ENCODE measurements around the gene AK1. TPM values are rescaled to one million over a fixed set of nuclear protein-coding genes. Genes with fewer than 3 reads are reported as not detected.
"Not testable (repeated sequence)": the region's sequence is repeated elsewhere in the genome, so short reads cannot be mapped to it uniquely, and the experiment has no call there.

AK1 gene
- total and polyA plus RNA-seq, 2 donors = 6.6 to 66.2 TPM

GRCh38 chr9:127850286-127850830 is 27.1 kb downstream of the AK1 start:
- Histone ChIP-seq H3K4me1 (ENCODE audit: control insufficient read depth in 2 of 2, insufficient read depth in 2 of 2, low read length in 2 of 2) (peaks cover 13 to 17% of the 10 kb centered on the region in 2 donors), H3K36me3 (ENCODE audit: control insufficient read depth in 2 of 2, insufficient read depth in 2 of 2, low read length in 1 of 2) (peaks cover 0 to 4% of the 10 kb centered on the region in 2 donors), H3K27ac (ENCODE audit: low read depth in 1 of 2, low read length in 1 of 2) (no peak overlapping the region), H3K4me3 (ENCODE audit: low read length in 2 of 2) (no peak overlapping the region), H3K9me3 (ENCODE audit: control insufficient read depth in 2 of 2, insufficient read depth in 1 of 2, low read length in 1 of 2) (peaks cover 6 to 21% of the 10 kb centered on the region in 2 donors), H3K27me3 (ENCODE audit: control insufficient read depth in 2 of 2, insufficient read depth in 1 of 2, low read length in 1 of 2) (no peaks in the 10 kb centered on the region)
- DNase-seq (ENCODE audit: low read depth in 6 of 9, low spot score in 9 of 9) = no peak
- 98% methylated on average over 17 of the region's 17 CpGs for WGBS

DNA sequence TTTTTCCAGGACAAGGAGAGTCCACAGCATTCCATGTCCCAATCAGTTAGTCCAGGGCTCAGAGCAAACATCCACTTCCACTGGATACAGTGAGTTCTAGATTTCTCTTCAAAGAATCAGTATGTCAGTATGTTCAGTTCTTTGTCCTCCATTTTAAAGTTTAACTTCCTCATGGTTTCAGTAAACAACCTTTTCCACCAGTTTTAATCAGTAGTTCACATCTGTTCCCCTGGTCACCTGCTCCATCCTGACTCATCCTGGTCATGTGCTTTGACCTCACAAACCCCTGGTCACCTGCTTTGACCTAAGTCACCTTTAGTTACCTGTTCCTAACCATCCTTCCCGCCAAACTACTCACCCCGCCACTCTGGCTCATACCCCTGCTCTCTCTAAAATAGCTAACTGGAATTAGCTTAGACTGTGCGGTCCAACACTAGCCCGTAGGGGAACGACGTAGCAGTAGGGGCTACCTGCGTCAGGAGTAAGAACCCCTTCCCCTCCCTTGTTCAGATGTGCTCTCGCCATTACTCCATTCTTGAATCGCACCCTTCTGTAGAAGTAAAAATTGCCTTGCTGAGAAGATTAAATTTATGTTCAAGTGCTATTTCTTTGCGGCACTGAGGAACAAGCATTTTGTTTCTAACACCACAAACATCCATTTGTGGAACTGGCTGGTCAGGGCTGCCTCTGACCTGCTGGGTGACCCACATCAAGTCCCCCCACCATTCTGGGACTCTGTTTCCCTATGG is 28.5 kb downstream of the AK1 start:
- DNase-seq (ENCODE audit: low read depth in 6 of 9, low spot score in 9 of 9) = no peak
- Histone ChIP-seq H3K4me3 (ENCODE audit: low read length in 2 of 2) (no peak overlapping the region), H3K27me3 (ENCODE audit: control insufficient read depth in 2 of 2, insufficient read depth in 1 of 2, low read length in 1 of 2) (no peaks in the 10 kb centered on the region), H3K4me1 (ENCODE audit: control insufficient read depth in 2 of 2, insufficient read depth in 2 of 2, low read length in 2 of 2) (peaks cover 3 to 9% of the 10 kb centered on the region in 2 donors), H3K9me3 (ENCODE audit: control insufficient read depth in 2 of 2, insufficient read depth in 1 of 2, low read length in 1 of 2) (peaks cover 6 to 21% of the 10 kb centered on the region in 2 donors), H3K27ac (ENCODE audit: low read depth in 1 of 2, low read length in 1 of 2) (no peak overlapping the region), H3K36me3 (ENCODE audit: control insufficient read depth in 2 of 2, insufficient read depth in 2 of 2, low read length in 1 of 2) (peaks cover 0 to 4% of the 10 kb centered on the region in 2 donors)
- 89% methylated on average over 10 of the region's 10 CpGs for WGBS

DNA sequence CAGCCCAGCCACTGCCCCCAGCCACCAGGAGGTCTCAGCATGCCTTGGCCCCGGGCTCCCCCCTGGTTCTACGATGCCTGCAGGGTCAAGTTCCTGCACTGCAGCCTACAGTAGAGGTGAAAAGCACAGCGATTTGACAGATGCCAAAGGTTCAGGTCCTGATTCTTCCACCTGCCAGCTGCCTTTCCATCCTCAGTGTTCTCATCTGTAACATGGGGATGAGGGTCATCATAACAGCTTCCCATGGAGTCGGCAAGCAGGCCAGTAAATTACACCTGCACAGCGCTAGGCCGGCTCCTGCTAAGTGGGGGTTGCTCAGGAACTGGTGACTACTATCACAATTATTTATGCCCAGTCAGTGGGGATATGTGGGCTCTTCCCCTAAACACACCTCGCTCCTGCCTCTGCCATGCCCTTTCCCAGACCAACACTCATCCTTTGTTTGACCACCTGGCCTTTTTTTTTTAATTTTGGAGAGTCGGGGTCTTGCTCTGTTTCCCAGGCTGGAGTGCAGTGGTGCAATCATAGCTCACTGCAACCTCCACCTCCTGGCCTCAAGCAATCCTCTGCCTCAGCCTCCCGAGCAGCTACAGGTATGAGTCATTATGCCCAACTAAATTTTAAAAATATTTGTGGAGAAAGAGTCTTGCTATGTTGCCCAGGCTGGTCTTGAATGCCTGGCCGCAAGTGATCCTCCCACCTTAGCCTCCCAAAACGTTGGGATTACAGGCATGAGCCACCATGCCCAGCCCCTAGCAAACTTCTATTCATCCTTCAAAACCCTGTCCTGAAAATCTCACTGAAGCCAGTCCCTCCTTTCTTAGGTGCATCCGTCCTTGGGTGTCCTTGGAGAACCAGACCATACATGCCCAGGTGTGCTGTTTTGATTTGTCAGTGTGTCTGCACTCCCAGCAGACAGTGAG is 29.4 kb downstream of the AK1 start:
- Histone ChIP-seq H3K36me3 (ENCODE audit: control insufficient read depth in 2 of 2, insufficient read depth in 2 of 2, low read length in 1 of 2) (peaks cover 0 to 4% of the 10 kb centered on the region in 2 donors), H3K9me3 (ENCODE audit: control insufficient read depth in 2 of 2, insufficient read depth in 1 of 2, low read length in 1 of 2) (peaks cover 6 to 21% of the 10 kb centered on the region in 2 donors), H3K4me3 (ENCODE audit: low read length in 2 of 2) (no peak overlapping the region), H3K27me3 (ENCODE audit: control insufficient read depth in 2 of 2, insufficient read depth in 1 of 2, low read length in 1 of 2) (no peaks in the 10 kb centered on the region), H3K4me1 (ENCODE audit: control insufficient read depth in 2 of 2, insufficient read depth in 2 of 2, low read length in 2 of 2) (peaks cover 0 to 1% of the 10 kb centered on the region in 2 donors), H3K27ac (ENCODE audit: low read depth in 1 of 2, low read length in 1 of 2) (no peak overlapping the region)
- WGBS = 89% methylated on average over 12 of the region's 12 CpGs
- no peak for DNase-seq (ENCODE audit: low read depth in 6 of 9, low spot score in 9 of 9)

DNA sequence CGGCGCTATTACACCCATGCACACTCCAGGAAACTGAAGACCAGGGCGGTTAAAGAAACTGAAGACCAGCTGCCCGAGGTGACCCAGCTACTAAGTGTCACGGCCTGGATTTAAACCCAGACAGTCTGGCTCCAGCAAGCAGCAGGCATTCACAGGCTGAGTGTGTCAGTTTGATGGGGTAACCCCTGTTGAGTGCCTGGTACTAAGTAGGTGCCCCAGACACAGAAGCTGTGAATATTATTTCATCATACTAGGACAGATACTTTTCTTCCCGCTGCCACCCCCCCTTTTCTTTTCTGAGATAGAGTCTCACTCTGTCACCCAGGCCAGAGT is 30.3 kb downstream of the AK1 start:
- peaks cover 6 to 21% of the 10 kb centered on the region in 2 donors for H3K9me3 ChIP-seq (ENCODE audit: control insufficient read depth in 2 of 2, insufficient read depth in 1 of 2, low read length in 1 of 2)
- no peaks in the 10 kb centered on the region for H3K27me3 ChIP-seq (ENCODE audit: control insufficient read depth in 2 of 2, insufficient read depth in 1 of 2, low read length in 1 of 2)
- H3K4me1 ChIP-seq (ENCODE audit: control insufficient read depth in 2 of 2, insufficient read depth in 2 of 2, low read length in 2 of 2) = no peaks in the 10 kb centered on the region
- 95% methylated on average over 6 of the region's 6 CpGs for WGBS
- H3K27ac ChIP-seq (ENCODE audit: low read depth in 1 of 2, low read length in 1 of 2) = no peak overlapping the region
- no peaks in the 10 kb centered on the region for H3K36me3 ChIP-seq (ENCODE audit: control insufficient read depth in 2 of 2, insufficient read depth in 2 of 2, low read length in 1 of 2)
- no peak overlapping the region for H3K4me3 ChIP-seq (ENCODE audit: low read length in 2 of 2)
- no peak for DNase-seq (ENCODE audit: low read depth in 6 of 9, low spot score in 9 of 9)

DNA sequence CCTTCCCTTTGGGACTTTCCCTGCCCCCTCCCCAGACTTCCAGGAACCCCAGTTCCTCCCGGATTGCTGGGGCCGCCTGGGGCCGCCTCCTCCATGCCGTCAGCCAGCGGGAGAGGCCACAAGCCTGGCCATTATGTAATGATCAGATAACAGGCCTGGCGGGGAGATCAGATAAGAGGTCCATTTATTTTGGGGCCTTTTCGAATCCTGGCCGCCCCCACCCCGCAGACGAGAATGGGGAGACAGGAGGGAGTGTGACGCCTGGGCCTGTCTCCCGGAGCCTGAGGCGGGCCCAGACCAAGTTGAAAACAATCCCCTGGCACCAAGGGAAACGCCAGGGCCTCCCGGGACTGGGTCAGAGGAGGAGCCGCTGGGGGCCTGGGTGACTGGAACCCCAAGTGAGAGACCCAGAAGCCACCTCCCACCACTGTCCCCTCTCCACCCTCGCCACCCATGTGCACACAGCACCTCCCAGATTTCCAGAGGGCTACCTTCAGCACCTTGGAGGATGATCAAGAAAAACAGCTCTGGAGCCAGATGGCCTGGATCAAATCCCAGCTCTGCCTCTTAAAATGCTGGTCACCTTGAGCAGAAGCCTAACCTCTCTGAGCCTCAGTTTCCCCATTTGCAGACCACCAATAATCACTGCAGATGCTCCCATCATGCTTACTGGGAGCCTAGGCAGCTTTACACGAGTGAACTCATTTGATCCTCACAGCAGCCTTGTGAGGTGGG is 30.9 kb downstream of the AK1 start:
- no peaks in the 10 kb centered on the region for H3K4me1 ChIP-seq (ENCODE audit: control insufficient read depth in 2 of 2, insufficient read depth in 2 of 2, low read length in 2 of 2)
- H3K4me3 ChIP-seq (ENCODE audit: low read length in 2 of 2) = no peak overlapping the region
- no peak overlapping the region for H3K27ac ChIP-seq (ENCODE audit: low read depth in 1 of 2, low read length in 1 of 2)
- WGBS = 93% methylated on average over 18 of the region's 18 CpGs
- H3K9me3 ChIP-seq (ENCODE audit: control insufficient read depth in 2 of 2, insufficient read depth in 1 of 2, low read length in 1 of 2) = peaks cover 6 to 21% of the 10 kb centered on the region in 2 donors
- H3K27me3 ChIP-seq (ENCODE audit: control insufficient read depth in 2 of 2, insufficient read depth in 1 of 2, low read length in 1 of 2) = no peaks in the 10 kb centered on the region
- DNase-seq (ENCODE audit: low read depth in 6 of 9, low spot score in 9 of 9) = no peak
- H3K36me3 ChIP-seq (ENCODE audit: control insufficient read depth in 2 of 2, insufficient read depth in 2 of 2, low read length in 1 of 2) = no peaks in the 10 kb centered on the region

DNA sequence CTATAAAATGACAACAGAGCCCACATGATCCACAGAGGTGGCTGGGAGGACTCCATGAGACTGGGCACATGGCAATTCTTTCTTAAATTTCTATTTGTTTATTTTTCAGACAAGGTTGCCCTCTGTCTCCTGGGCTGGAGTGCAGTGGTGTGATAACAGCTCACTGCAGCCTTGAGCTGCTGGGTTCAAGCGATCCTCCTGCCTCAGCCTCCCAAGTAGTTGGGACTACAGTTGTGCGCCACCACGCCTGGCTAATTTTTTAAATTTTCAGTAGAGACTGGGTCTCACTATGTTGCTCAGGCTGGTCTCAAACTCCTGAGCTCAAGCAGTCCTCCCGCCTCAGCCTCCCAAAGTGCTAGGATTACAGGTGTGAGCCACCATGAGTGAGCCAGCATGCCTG is 31.9 kb downstream of the AK1 start:
- not testable (repeated sequence) for H3K27me3 ChIP-seq (ENCODE audit: control insufficient read depth in 2 of 2, insufficient read depth in 1 of 2, low read length in 1 of 2); H3K27ac ChIP-seq (ENCODE audit: low read depth in 1 of 2, low read length in 1 of 2); DNase-seq (ENCODE audit: low read depth in 6 of 9, low spot score in 9 of 9); H3K4me1 ChIP-seq (ENCODE audit: control insufficient read depth in 2 of 2, insufficient read depth in 2 of 2, low read length in 2 of 2); H3K4me3 ChIP-seq (ENCODE audit: low read length in 2 of 2); H3K36me3 ChIP-seq (ENCODE audit: control insufficient read depth in 2 of 2, insufficient read depth in 2 of 2, low read length in 1 of 2)
- H3K9me3 ChIP-seq (ENCODE audit: control insufficient read depth in 2 of 2, insufficient read depth in 1 of 2, low read length in 1 of 2) = peaks cover 6 to 26% of the 10 kb centered on the region in 2 donors
- 98% methylated on average over 4 of the region's 4 CpGs for WGBS

- H3K9me3 ChIP-seq (ENCODE audit: control insufficient read depth in 2 of 2, insufficient read depth in 1 of 2, low read length in 1 of 2) = peaks cover 3 to 18% of the 10 kb centered on the region in 2 donors
- DNase-seq (ENCODE audit: low read depth in 6 of 9, low spot score in 9 of 9) = no peak
- H3K4me1 ChIP-seq (ENCODE audit: control insufficient read depth in 2 of 2, insufficient read depth in 2 of 2, low read length in 2 of 2) = no peaks in the 10 kb centered on the region
- no peak overlapping the region for H3K4me3 ChIP-seq (ENCODE audit: low read length in 2 of 2)
- H3K36me3 ChIP-seq (ENCODE audit: control insufficient read depth in 2 of 2, insufficient read depth in 2 of 2, low read length in 1 of 2) = no peaks in the 10 kb centered on the region
- no peak overlapping the region for H3K27ac ChIP-seq (ENCODE audit: low read depth in 1 of 2, low read length in 1 of 2)
- 93% methylated on average over 16 of the region's 16 CpGs for WGBS
- no peaks in the 10 kb centered on the region for H3K27me3 ChIP-seq (ENCODE audit: control insufficient read depth in 2 of 2, insufficient read depth in 1 of 2, low read length in 1 of 2)
Measured at GRCh38 chr9:127844821-127845359, 32.6 kb downstream of the AK1 start.

GRCh38 chr9:127841087-127841835 is 36.2 kb downstream of the AK1 start:
- Histone ChIP-seq H3K27me3 (ENCODE audit: control insufficient read depth in 2 of 2, insufficient read depth in 1 of 2, low read length in 1 of 2) (no peaks in the 10 kb centered on the region), H3K36me3 (ENCODE audit: control insufficient read depth in 2 of 2, insufficient read depth in 2 of 2, low read length in 1 of 2) (peaks cover 0 to 3% of the 10 kb centered on the region in 2 donors), H3K9me3 (ENCODE audit: control insufficient read depth in 2 of 2, insufficient read depth in 1 of 2, low read length in 1 of 2) (peaks cover 0 to 4% of the 10 kb centered on the region in 2 donors), H3K27ac (ENCODE audit: low read depth in 1 of 2, low read length in 1 of 2) (no peak overlapping the region), H3K4me3 (ENCODE audit: low read length in 2 of 2) (no peak overlapping the region), H3K4me1 (ENCODE audit: control insufficient read depth in 2 of 2, insufficient read depth in 2 of 2, low read length in 2 of 2) (peaks cover 0 to 4% of the 10 kb centered on the region in 2 donors)
- WGBS = 96% methylated on average over 15 of the region's 15 CpGs
- no peak for DNase-seq (ENCODE audit: low read depth in 6 of 9, low spot score in 9 of 9)
